SK-N-SH (cell line): Measurements from ENCODE around the gene IGSF23. TPM values are rescaled to one million over a fixed set of nuclear protein-coding genes. Genes with fewer than 3 reads are reported as not detected.

ENCODE experiments used
- CTCF ChIA-PET: fragments of 300-600, 350-600 bp; formaldehyde crosslinking; extraction: SDS; loops from one replicate; lab custom pipeline; 2021; lab: Yijun Ruan, JAX
- POLR2A ChIA-PET: fragments of 350-600 bp; sonication (Branson Sonifier 250); formaldehyde crosslinking; extraction: SDS; loops from one replicate; lab custom pipeline; 2020; ENCODE audit warnings: antibody characterized with exemption, inconsistent platforms; lab: Yijun Ruan, JAX
- DNase-seq: peaks from one replicate; pipeline ENCODE4 v3.0.0; 2012
- H2AFZ ChIP-seq: fragments of 200-600 bp; sonication (generic); 2 replicates; pipeline ENCODE4 v1.8.1; 2016; ENCODE audit warnings: antibody characterized with exemption, mild to moderate bottlenecking, low read depth
- H3F3A ChIP-seq: fragments of 200-600 bp; sonication (generic); replicated peaks from 2 replicates; pipeline ENCODE3; 2016; ENCODE audit warnings: antibody characterized with exemption, mild to moderate bottlenecking; ENCODE audit not compliant: insufficient read depth
- H3K27ac ChIP-seq, 2 experiments: fragments of 200-500 bp in 1 of 2; fragments of 200-600 bp in 1 of 2; sonication (Bioruptor generic) in 1 of 2; sonication (generic), shearing (Covaris generic) in 1 of 2; 2 replicates each; pipeline versions ENCODE4 v1.5.1 to v1.6.1; 2014 to 2016; ENCODE audit warnings: low read depth in 2 of 2, inconsistent platforms in 1 of 2, low read length in 1 of 2, mild to moderate bottlenecking in 1 of 2, mixed read lengths in 1 of 2
- H3K27me3 ChIP-seq: fragments of 200-600 bp; sonication (generic), shearing (Covaris generic); 2 replicates; pipeline ENCODE4 v1.6.1; 2016; ENCODE audit warnings: mixed run types; ENCODE audit not compliant: insufficient read depth
- H3K36me3 ChIP-seq, 2 experiments: fragments of 200-500 bp in 1 of 2; fragments of 200-600 bp in 1 of 2; sonication (Bioruptor generic) in 1 of 2; sonication (generic) in 1 of 2; replicated peaks in 1 of 2; 2 replicates each; pipeline versions ENCODE3 to v1.5.1; 2014 to 2016; ENCODE audit warnings: low read length in 1 of 2, mild to moderate bottlenecking in 1 of 2; ENCODE audit not compliant: insufficient read depth in 2 of 2, control insufficient read depth in 1 of 2
- H3K4me1 ChIP-seq, 2 experiments: fragments of 200-500 bp in 1 of 2; fragments of 200-600 bp in 1 of 2; sonication (Bioruptor generic) in 1 of 2; sonication (generic), shearing (Covaris generic) in 1 of 2; 2 replicates each; pipeline versions ENCODE4 v1.5.1 to v1.6.1; 2014 to 2016; ENCODE audit warnings: low read depth in 1 of 2, low read length in 1 of 2, mixed run types in 1 of 2; ENCODE audit not compliant: insufficient read depth in 2 of 2, control insufficient read depth in 1 of 2
- H3K4me2 ChIP-seq: fragments of 200-600 bp; sonication (generic), shearing (Covaris generic); 2 replicates; pipeline ENCODE4 v1.6.1; 2017; ENCODE audit warnings: mixed run types
- H3K4me3 ChIP-seq, 2 experiments: fragments of 200-500 bp in 1 of 2; fragments of 200-600 bp in 1 of 2; sonication (Bioruptor generic) in 1 of 2; sonication (generic), shearing (Covaris generic) in 1 of 2; 2 replicates each; pipeline versions ENCODE4 v1.5.1 to v1.8.1; 2014 to 2016; ENCODE audit warnings: low read depth in 2 of 2, inconsistent platforms in 1 of 2, low read length in 1 of 2, mild to moderate bottlenecking in 1 of 2, mixed read lengths in 1 of 2, moderate library complexity in 1 of 2
- H3K79me2 ChIP-seq: fragments of 200-600 bp; sonication (generic); 2 replicates; pipeline ENCODE4 v1.8.1; 2017; ENCODE audit warnings: mild to moderate bottlenecking; ENCODE audit not compliant: insufficient read depth
- H3K9ac ChIP-seq: fragments of 200-600 bp; sonication (generic); 2 replicates; pipeline ENCODE4 v1.6.1; 2017; ENCODE audit warnings: mixed run types
- H3K9me2 ChIP-seq: fragments of 200-600 bp; sonication (generic); 2 replicates; pipeline ENCODE4 v1.6.1; 2017; ENCODE audit warnings: mixed run types
- H3K9me3 ChIP-seq: fragments of 200-600 bp; sonication (generic); 2 replicates; pipeline ENCODE4 v1.6.1; 2017; ENCODE audit warnings: mixed run types, mild to moderate bottlenecking, moderate library complexity
- H4K20me1 ChIP-seq: fragments of 200-600 bp; sonication (generic); 2 replicates; pipeline ENCODE4 v1.6.1; 2017; ENCODE audit warnings: mild to moderate bottlenecking, mixed run types; ENCODE audit not compliant: insufficient read depth
- CTCF ChIP-seq: fragments of 200-600 bp; sonication (generic); IDR thresholded peaks from 2 replicates; pipeline ENCODE4 v1.6.1; 2017; ENCODE audit warnings: antibody characterized with exemption, mild to moderate bottlenecking, moderate library complexity
- ELF1 ChIP-seq: IDR thresholded peaks from 2 replicates; pipeline ENCODE4 v1.4.0; 2012
- EZH2phosphoT487 ChIP-seq: fragments of 200-600 bp; sonication (generic); IDR thresholded peaks from 2 replicates; pipeline ENCODE4 v1.6.1; 2017; ENCODE audit warnings: low read depth, mixed run types, mild to moderate bottlenecking, antibody characterized with exemption, moderate library complexity, borderline replicate concordance
- FOSL2 ChIP-seq: IDR thresholded peaks from 2 replicates; pipeline ENCODE4 v1.4.0; 2012; ENCODE audit warnings: low read depth, mild to moderate bottlenecking, moderate library complexity, borderline replicate concordance
- GABPA ChIP-seq: IDR thresholded peaks from 2 replicates; pipeline ENCODE4 v1.4.0; 2012; ENCODE audit warnings: low read depth, mild to moderate bottlenecking
- IRF3 ChIP-seq: fragments of 150-350 bp; IDR thresholded peaks from 2 replicates; pipeline ENCODE4 v1.6.1; 2016; ENCODE audit warnings: mild to moderate bottlenecking, low read depth, low read length
- JUND ChIP-seq: IDR thresholded peaks from 2 replicates; pipeline ENCODE4 v1.4.0; 2012
- MXI1 ChIP-seq: IDR thresholded peaks from 2 replicates; pipeline ENCODE4 v1.6.1; 2012; ENCODE audit warnings: mild to moderate bottlenecking, low read depth, low read length, improper control_type of control experiment
- NRF1 ChIP-seq: IDR thresholded peaks from 2 replicates; pipeline ENCODE4 v1.6.1; 2012; ENCODE audit warnings: low read depth, mild to moderate bottlenecking, low read length
- PBX3 ChIP-seq: IDR thresholded peaks from 2 replicates; pipeline ENCODE4; 2012
- POLR2AphosphoS5 ChIP-seq: IDR thresholded peaks from 2 replicates; pipeline ENCODE4 v1.6.1; 2012; ENCODE audit warnings: low read depth, low read length
- RAD21 ChIP-seq: IDR thresholded peaks from 2 replicates; pipeline ENCODE4 v1.6.1; 2012; ENCODE audit warnings: mild to moderate bottlenecking, low read length
- RCOR1 ChIP-seq: fragments of 150-350 bp; IDR thresholded peaks from 2 replicates; pipeline ENCODE4 v1.6.1; 2017; ENCODE audit warnings: antibody characterized with exemption, low read length
- REST ChIP-seq: IDR thresholded peaks from 2 replicates; pipeline ENCODE4 v1.6.1; 2012; ENCODE audit warnings: mild to moderate bottlenecking, low read depth, low read length, moderate library complexity
- RXRA ChIP-seq: IDR thresholded peaks from 2 replicates; pipeline ENCODE4 v1.4.0; 2012; ENCODE audit warnings: low read depth, mild to moderate bottlenecking, borderline replicate concordance
- TAF1 ChIP-seq: IDR thresholded peaks from 2 replicates; pipeline ENCODE4 v1.6.1; 2012; ENCODE audit warnings: low read depth, mild to moderate bottlenecking, low read length, moderate library complexity, borderline replicate concordance
- TCF12 ChIP-seq: IDR thresholded peaks from 2 replicates; pipeline ENCODE4 v1.4.0; 2012
- TEAD4 ChIP-seq: IDR thresholded peaks from 2 replicates; pipeline ENCODE4 v1.4.0; 2012; ENCODE audit warnings: mild to moderate bottlenecking, borderline replicate concordance; ENCODE audit not compliant: insufficient read depth
- USF2 ChIP-seq: fragments of 150-350 bp; IDR thresholded peaks from 2 replicates; pipeline ENCODE4 v1.6.1; 2017; ENCODE audit warnings: antibody characterized with exemption, low read length, low read depth, borderline replicate concordance
- ZBTB33 ChIP-seq: IDR thresholded peaks from 2 replicates; pipeline ENCODE4 v1.4.0; 2012; ENCODE audit warnings: low read depth, borderline replicate concordance
- WGBS: methylation state at CpG from one replicate; pipeline ENCODE4 v1.1.6; 2017; ENCODE audit warnings: low lambda C conversion rate; 5-methylcytosine and 5-hydroxymethylcytosine counted together
- polyA plus RNA-seq, 3 experiments: library from polyadenylated mRNA; depleted of rRNA; stranded (reverse); fragments of >200 nt; gene quantifications; 2 replicates each; pipeline ENCODE4 v1.2.3, GENCODE V29; 2012

Gene IGSF23
- polyA plus RNA-seq, 1 of the 3 experiments (the other 2 are of a cell fraction): 0.08 TPM

GRCh38 chr19:44684892-44685863, 71.8 kb downstream of the IGSF23 start:
- Histone ChIP-seq H3K27ac (peak overlapping the region in 1 of 2 experiments; percentile 92; a peak in 2 of 4 replicates), H3K4me3 (no peak overlapping the region), H3K36me3 (no peaks in the 10 kb centered on the region), H2AFZ (peak overlapping the region; percentile 24; the same call in 1 of the 2 replicates), H3K9me2 (no peaks in the 10 kb centered on the region), H3F3A (peaks cover 33% of the 10 kb centered on the region), H3K79me2 (no peaks in the 10 kb centered on the region), H3K4me2 (peak overlapping the region; percentile 47; the same call in 1 of the 2 replicates), H4K20me1 (no peaks in the 10 kb centered on the region), H3K9ac (peak overlapping the region; percentile 54; the same call in 1 of the 2 replicates), H3K4me1 (peaks cover 0 to 6% of the 10 kb centered on the region in 2 experiments; a peak in 1 of 4 replicates), H3K9me3 (no peaks in the 10 kb centered on the region), H3K27me3 (no peaks in the 10 kb centered on the region)
- DNase-seq: no peak
- CTCF ChIA-PET: interaction anchor here (0.7 kb wide), 1 partner anchor 39 kb away, joined by 4 read pairs; no protein-coding TSS in a partner anchor
- 25% methylated on average over 25 of the region's 25 CpGs for WGBS
- POLR2A ChIA-PET: no interaction called here
- TF ChIP-seq ELF1 (no peak), MXI1 (no peak), REST (peak; percentile 20; the same call in 1 of the 2 replicates), RCOR1 (no peak), IRF3 (no peak), RXRA (peak; percentile 67; the same call in 1 of the 2 replicates), JUND (peak; percentile 87), FOSL2 (peak; percentile 77), PBX3 (peak; percentile 93), GABPA (0 out of 2 replicates have a peak, but pooled peaks have one; percentile 16), USF2 (no peak), EZH2phosphoT487 (no peak), POLR2AphosphoS5 (peak; percentile 65; the same call in 1 of the 2 replicates), TEAD4 (no peak), CTCF (no peak), RAD21 (no peak), ZBTB33 (no peak), TAF1 (no peak; the same call in 1 of the 2 replicates), NRF1 (no peak), TCF12 (peak; percentile 61)
